Measurements from ENCODE around the gene ZNF574.

Gene ZNF574

GRCh38 chr19:42078538-42079275, 2.7 kb downstream of the ZNF574 start:
- no peak for TF ChIP-seq ARNTL (CRISPR knock-in tag; IDR thresholded peaks at IDR 0.05; ENCODE audit: borderline replicate concordance, low read depth)
- no peak for TF ChIP-seq OSR1 (CRISPR knock-in tag; IDR thresholded peaks at IDR 0.05)
- TF ChIP-seq PATZ1 (CRISPR knock-in tag; IDR thresholded peaks at IDR 0.05; ENCODE audit: borderline replicate concordance) = no peak
- no peak for TF ChIP-seq GLIS3 (CRISPR knock-in tag; IDR thresholded peaks at IDR 0.05)
- no peak for TF ChIP-seq CREB5 (CRISPR knock-in tag; IDR thresholded peaks at IDR 0.05; ENCODE audit: low read depth)
- TF ChIP-seq ZFP30 (CRISPR knock-in tag; IDR thresholded peaks at IDR 0.05) = no peak
- no peak for TF ChIP-seq TSHZ2 (CRISPR knock-in tag; IDR thresholded peaks at IDR 0.05)
- no peak for TF ChIP-seq PPARA (CRISPR knock-in tag; IDR thresholded peaks at IDR 0.05; ENCODE audit: borderline replicate concordance)
- ATAC-seq = no peak

GRCh38 chr19:42079276-42079669, 3.3 kb downstream of the ZNF574 start:
- ATAC-seq = no peak
- TF ChIP-seq TCF4 (CRISPR knock-in tag; IDR thresholded peaks at IDR 0.05; ENCODE audit: borderline replicate concordance) (no peak), ZFP3 (CRISPR knock-in tag; IDR thresholded peaks at IDR 0.05) (no peak), ZC3H10 (CRISPR knock-in tag; IDR thresholded peaks at IDR 0.05) (no peak), ISL1 (CRISPR knock-in tag; IDR thresholded peaks at IDR 0.05) (no peak), GLIS3 (CRISPR knock-in tag; IDR thresholded peaks at IDR 0.05) (no peak), ZNF70 (CRISPR knock-in tag; IDR thresholded peaks at IDR 0.05) (no peak), ZNF565 (CRISPR knock-in tag; conservative IDR thresholded peaks at IDR 0.05; ENCODE audit: low read depth) (no peak)
- TF ChIP-seq, protein P1, sequence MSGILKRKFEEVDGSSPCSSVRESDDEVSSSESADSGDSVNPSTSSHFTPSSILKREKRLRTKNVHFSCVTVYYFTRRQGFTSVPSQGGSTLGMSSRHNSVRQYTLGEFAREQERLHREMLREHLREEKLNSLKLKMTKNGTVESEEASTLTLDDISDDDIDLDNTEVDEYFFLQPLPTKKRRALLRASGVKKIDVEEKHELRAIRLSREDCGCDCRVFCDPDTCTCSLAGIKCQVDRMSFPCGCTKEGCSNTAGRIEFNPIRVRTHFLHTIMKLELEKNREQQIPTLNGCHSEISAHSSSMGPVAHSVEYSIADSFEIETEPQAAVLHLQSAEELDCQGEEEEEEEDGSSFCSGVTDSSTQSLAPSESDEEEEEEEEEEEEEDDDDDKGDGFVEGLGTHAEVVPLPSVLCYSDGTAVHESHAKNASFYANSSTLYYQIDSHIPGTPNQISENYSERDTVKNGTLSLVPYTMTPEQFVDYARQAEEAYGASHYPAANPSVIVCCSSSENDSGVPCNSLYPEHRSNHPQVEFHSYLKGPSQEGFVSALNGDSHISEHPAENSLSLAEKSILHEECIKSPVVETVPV (CRISPR knock-in tag; IDR thresholded peaks at IDR 0.05) = no peak

DNA sequence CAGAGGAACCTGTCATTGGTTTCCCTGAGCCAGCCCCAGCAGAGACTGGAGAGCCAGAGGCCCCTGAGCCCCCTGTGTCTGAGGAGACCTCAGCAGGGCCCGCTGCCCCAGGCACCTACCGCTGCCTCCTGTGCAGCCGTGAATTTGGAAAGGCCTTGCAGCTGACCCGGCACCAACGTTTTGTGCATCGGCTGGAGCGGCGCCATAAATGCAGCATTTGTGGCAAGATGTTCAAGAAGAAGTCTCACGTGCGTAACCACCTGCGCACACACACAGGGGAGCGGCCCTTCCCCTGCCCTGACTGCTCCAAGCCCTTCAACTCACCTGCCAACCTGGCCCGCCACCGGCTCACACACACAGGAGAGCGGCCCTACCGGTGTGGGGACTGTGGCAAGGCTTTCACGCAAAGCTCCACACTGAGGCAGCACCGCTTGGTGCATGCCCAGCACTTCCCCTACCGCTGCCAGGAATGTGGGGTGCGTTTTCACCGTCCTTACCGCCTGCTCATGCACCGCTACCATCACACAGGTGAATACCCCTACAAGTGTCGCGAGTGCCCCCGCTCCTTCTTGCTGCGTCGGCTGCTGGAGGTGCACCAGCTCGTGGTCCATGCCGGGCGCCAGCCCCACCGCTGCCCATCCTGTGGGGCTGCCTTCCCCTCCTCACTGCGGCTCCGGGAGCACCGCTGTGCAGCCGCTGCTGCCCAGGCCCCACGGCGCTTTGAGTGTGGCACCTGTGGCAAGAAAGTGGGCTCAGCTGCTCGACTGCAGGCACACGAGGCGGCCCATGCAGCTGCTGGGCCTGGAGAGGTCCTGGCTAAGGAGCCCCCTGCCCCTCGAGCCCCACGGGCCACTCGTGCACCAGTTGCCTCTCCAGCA, 4.2 kb downstream of the ZNF574 start:
- TF ChIP-seq OSR1 (CRISPR knock-in tag; IDR thresholded peaks at IDR 0.05) (no peak), ZNF70 (CRISPR knock-in tag; IDR thresholded peaks at IDR 0.05) (no peak), GLIS3 (CRISPR knock-in tag; IDR thresholded peaks at IDR 0.05) (no peak), POU6F1 (CRISPR knock-in tag; IDR thresholded peaks at IDR 0.05; ENCODE audit: borderline replicate concordance, low read depth) (no peak), CREB5 (CRISPR knock-in tag; IDR thresholded peaks at IDR 0.05; ENCODE audit: low read depth) (no peak), RARB (CRISPR knock-in tag; IDR thresholded peaks at IDR 0.05) (no peak), PPARA (CRISPR knock-in tag; IDR thresholded peaks at IDR 0.05; ENCODE audit: borderline replicate concordance) (no peak), ZFP30 (CRISPR knock-in tag; IDR thresholded peaks at IDR 0.05) (no peak), BACH2 (CRISPR knock-in tag; IDR thresholded peaks at IDR 0.05; ENCODE audit: borderline replicate concordance) (no peak), CSDC2 (CRISPR knock-in tag; IDR thresholded peaks at IDR 0.05) (no peak), TOX (CRISPR knock-in tag; IDR thresholded peaks at IDR 0.05; ENCODE audit: borderline replicate concordance) (no peak), TCF4 (CRISPR knock-in tag; IDR thresholded peaks at IDR 0.05; ENCODE audit: borderline replicate concordance) (no peak), ZFP3 (CRISPR knock-in tag; IDR thresholded peaks at IDR 0.05) (no peak), ZNF565 (CRISPR knock-in tag; conservative IDR thresholded peaks at IDR 0.05; ENCODE audit: low read depth) (no peak)
- TF ChIP-seq, protein P1 (CRISPR knock-in tag; IDR thresholded peaks at IDR 0.05) = no peak
- no peak for ATAC-seq

Measured in SK-N-SH treated with all-trans-retinoic acid at 6 μM for 48 hours (cell line).